SK-N-SH (cell line): ENCODE results near the gene TIGD3. TPM values are rescaled to one million over a fixed set of nuclear protein-coding genes. Genes with fewer than 3 reads are reported as not detected.

Source experiments
- CTCF ChIA-PET: fragments of 300-600, 350-600 bp; formaldehyde crosslinking; extraction: SDS; loops from one replicate; lab custom pipeline; 2021; lab: Yijun Ruan, JAX
- POLR2A ChIA-PET: fragments of 350-600 bp; sonication (Branson Sonifier 250); formaldehyde crosslinking; extraction: SDS; loops from one replicate; lab custom pipeline; 2020; ENCODE audit warnings: antibody characterized with exemption, inconsistent platforms; lab: Yijun Ruan, JAX
- DNase-seq: peaks from one replicate; pipeline ENCODE4 v3.0.0; 2012
- H2AFZ ChIP-seq: fragments of 200-600 bp; sonication (generic); 2 replicates; pipeline ENCODE4 v1.8.1; 2016; ENCODE audit warnings: antibody characterized with exemption, mild to moderate bottlenecking, low read depth
- H3F3A ChIP-seq: fragments of 200-600 bp; sonication (generic); replicated peaks from 2 replicates; pipeline ENCODE3; 2016; ENCODE audit warnings: antibody characterized with exemption, mild to moderate bottlenecking; ENCODE audit not compliant: insufficient read depth
- H3K27ac ChIP-seq, 2 experiments: fragments of 200-500 bp in 1 of 2; fragments of 200-600 bp in 1 of 2; sonication (Bioruptor generic) in 1 of 2; sonication (generic), shearing (Covaris generic) in 1 of 2; 2 replicates each; pipeline versions ENCODE4 v1.5.1 to v1.6.1; 2014 to 2016; ENCODE audit warnings: low read depth in 2 of 2, inconsistent platforms in 1 of 2, low read length in 1 of 2, mild to moderate bottlenecking in 1 of 2, mixed read lengths in 1 of 2
- H3K27me3 ChIP-seq: fragments of 200-600 bp; sonication (generic), shearing (Covaris generic); 2 replicates; pipeline ENCODE4 v1.6.1; 2016; ENCODE audit warnings: mixed run types; ENCODE audit not compliant: insufficient read depth
- H3K36me3 ChIP-seq, 2 experiments: fragments of 200-500 bp in 1 of 2; fragments of 200-600 bp in 1 of 2; sonication (Bioruptor generic) in 1 of 2; sonication (generic) in 1 of 2; replicated peaks in 1 of 2; 2 replicates each; pipeline versions ENCODE3 to v1.5.1; 2014 to 2016; ENCODE audit warnings: low read length in 1 of 2, mild to moderate bottlenecking in 1 of 2; ENCODE audit not compliant: insufficient read depth in 2 of 2, control insufficient read depth in 1 of 2
- H3K4me1 ChIP-seq, 2 experiments: fragments of 200-500 bp in 1 of 2; fragments of 200-600 bp in 1 of 2; sonication (Bioruptor generic) in 1 of 2; sonication (generic), shearing (Covaris generic) in 1 of 2; 2 replicates each; pipeline versions ENCODE4 v1.5.1 to v1.6.1; 2014 to 2016; ENCODE audit warnings: low read depth in 1 of 2, low read length in 1 of 2, mixed run types in 1 of 2; ENCODE audit not compliant: insufficient read depth in 2 of 2, control insufficient read depth in 1 of 2
- H3K4me2 ChIP-seq: fragments of 200-600 bp; sonication (generic), shearing (Covaris generic); 2 replicates; pipeline ENCODE4 v1.6.1; 2017; ENCODE audit warnings: mixed run types
- H3K4me3 ChIP-seq, 2 experiments: fragments of 200-500 bp in 1 of 2; fragments of 200-600 bp in 1 of 2; sonication (Bioruptor generic) in 1 of 2; sonication (generic), shearing (Covaris generic) in 1 of 2; 2 replicates each; pipeline versions ENCODE4 v1.5.1 to v1.8.1; 2014 to 2016; ENCODE audit warnings: low read depth in 2 of 2, inconsistent platforms in 1 of 2, low read length in 1 of 2, mild to moderate bottlenecking in 1 of 2, mixed read lengths in 1 of 2, moderate library complexity in 1 of 2
- H3K79me2 ChIP-seq: fragments of 200-600 bp; sonication (generic); 2 replicates; pipeline ENCODE4 v1.8.1; 2017; ENCODE audit warnings: mild to moderate bottlenecking; ENCODE audit not compliant: insufficient read depth
- H3K9ac ChIP-seq: fragments of 200-600 bp; sonication (generic); 2 replicates; pipeline ENCODE4 v1.6.1; 2017; ENCODE audit warnings: mixed run types
- H3K9me2 ChIP-seq: fragments of 200-600 bp; sonication (generic); 2 replicates; pipeline ENCODE4 v1.6.1; 2017; ENCODE audit warnings: mixed run types
- H3K9me3 ChIP-seq: fragments of 200-600 bp; sonication (generic); 2 replicates; pipeline ENCODE4 v1.6.1; 2017; ENCODE audit warnings: mixed run types, mild to moderate bottlenecking, moderate library complexity
- H4K20me1 ChIP-seq: fragments of 200-600 bp; sonication (generic); 2 replicates; pipeline ENCODE4 v1.6.1; 2017; ENCODE audit warnings: mild to moderate bottlenecking, mixed run types; ENCODE audit not compliant: insufficient read depth
- ELF1 ChIP-seq: IDR thresholded peaks from 2 replicates; pipeline ENCODE4 v1.4.0; 2012
- EP300 ChIP-seq, 2 experiments: IDR thresholded peaks; 2 replicates each; pipeline versions ENCODE4 v1.4.0 to v1.6.1; 2012; ENCODE audit warnings: borderline replicate concordance in 1 of 2, low read depth in 1 of 2, low read length in 1 of 2
- EZH2phosphoT487 ChIP-seq: fragments of 200-600 bp; sonication (generic); IDR thresholded peaks from 2 replicates; pipeline ENCODE4 v1.6.1; 2017; ENCODE audit warnings: low read depth, mixed run types, mild to moderate bottlenecking, antibody characterized with exemption, moderate library complexity, borderline replicate concordance
- JUND ChIP-seq: IDR thresholded peaks from 2 replicates; pipeline ENCODE4 v1.4.0; 2012
- RCOR1 ChIP-seq: fragments of 150-350 bp; IDR thresholded peaks from 2 replicates; pipeline ENCODE4 v1.6.1; 2017; ENCODE audit warnings: antibody characterized with exemption, low read length
- SMC3 ChIP-seq: IDR thresholded peaks from 2 replicates; pipeline ENCODE4 v1.6.1; 2012; ENCODE audit warnings: low read depth, low read length, improper control_type of control experiment
- TAF1 ChIP-seq: IDR thresholded peaks from 2 replicates; pipeline ENCODE4 v1.6.1; 2012; ENCODE audit warnings: low read depth, mild to moderate bottlenecking, low read length, moderate library complexity, borderline replicate concordance
- TEAD4 ChIP-seq: IDR thresholded peaks from 2 replicates; pipeline ENCODE4 v1.4.0; 2012; ENCODE audit warnings: mild to moderate bottlenecking, borderline replicate concordance; ENCODE audit not compliant: insufficient read depth
- WGBS: methylation state at CpG from one replicate; pipeline ENCODE4 v1.1.6; 2017; ENCODE audit warnings: low lambda C conversion rate; 5-methylcytosine and 5-hydroxymethylcytosine counted together
- polyA plus RNA-seq, 3 experiments: library from polyadenylated mRNA; depleted of rRNA; stranded (reverse); fragments of >200 nt; gene quantifications; 2 replicates each; pipeline ENCODE4 v1.2.3, GENCODE V29; 2012
- TF ChIP-seq, protein P1 (sequence below): IDR thresholded peaks from 2 replicates; pipeline ENCODE4 v1.6.1; 2012; ENCODE audit warnings: mild to moderate bottlenecking, low read depth, low read length, moderate library complexity
- TF ChIP-seq, protein P2 (sequence below): IDR thresholded peaks from 2 replicates; pipeline ENCODE4; 2012

Gene TIGD3
- polyA plus RNA-seq, 1 of the 3 experiments (the other 2 are of a cell fraction) = 0.41 TPM

DNA sequence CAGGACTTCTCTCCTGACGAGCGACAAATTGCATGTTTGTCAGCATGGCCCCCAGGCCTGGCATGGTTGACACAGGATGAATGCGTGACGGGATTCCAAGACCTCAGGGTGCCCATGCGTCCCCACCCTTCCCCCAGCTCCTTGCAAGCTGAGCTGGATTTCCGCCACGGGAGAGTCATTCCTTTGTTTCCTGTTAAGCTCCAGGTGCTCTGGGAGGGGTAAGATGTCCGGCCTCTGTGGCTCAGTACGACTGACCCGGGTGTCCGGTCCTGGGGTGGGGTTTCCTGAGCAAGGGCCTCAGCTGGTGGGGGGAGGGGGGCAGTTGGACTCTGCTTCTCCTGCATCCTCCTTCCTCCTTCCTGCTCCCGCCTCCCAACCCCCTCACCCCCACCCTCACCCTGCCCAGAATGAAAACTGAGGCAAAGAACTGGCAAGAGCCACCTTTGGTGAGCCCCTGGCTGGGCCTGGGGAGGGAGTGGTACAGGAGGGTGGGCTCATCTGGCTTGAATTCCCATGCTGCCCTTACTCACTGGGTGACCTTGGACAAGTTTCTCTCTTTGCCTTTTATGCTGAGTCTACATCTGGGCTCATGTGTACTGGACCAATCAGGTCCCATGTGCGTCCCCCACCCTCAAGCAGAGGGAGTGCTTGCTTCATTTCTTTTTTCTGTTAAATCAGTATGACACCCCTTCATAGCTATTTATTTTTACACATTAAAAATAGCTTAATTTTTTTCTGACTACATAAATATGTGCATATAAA, 37.3 kb upstream of the TIGD3 start:
- Histone ChIP-seq H3K4me2 (peak overlapping the region; percentile 87), H2AFZ (no peak overlapping the region), H3K27me3 (no peaks in the 10 kb centered on the region), H3K9ac (no peak overlapping the region), H3K79me2 (peaks cover 61% of the 10 kb centered on the region), H3K4me1 (peaks cover 20 to 31% of the 10 kb centered on the region in 2 experiments; a peak in 2 of 4 replicates), H3K36me3 (peaks cover 0 to 14% of the 10 kb centered on the region in 2 experiments), H3F3A (peaks cover 9% of the 10 kb centered on the region), H3K9me2 (no peaks in the 10 kb centered on the region), H3K9me3 (no peaks in the 10 kb centered on the region), H3K4me3 (peak overlapping the region in 1 of 2 experiments; percentile 94; a peak in 1 of 4 replicates), H3K27ac (no peak overlapping the region), H4K20me1 (peaks cover 35% of the 10 kb centered on the region)
- WGBS = 86% methylated on average over 4 of the region's 13 CpGs
- no peak for DNase-seq
- POLR2A ChIA-PET = interaction anchor here (0.6 to 1.6 kb wide), 3 partner anchors 13 to 45 kb away, joined by 3 to 4 read pairs (median 3); partner anchors contain the start of gene DPF2
- TF ChIP-seq EP300 (IDR thresholded peaks at IDR 0.05; ENCODE audit: borderline replicate concordance in 1 of 2, low read depth in 1 of 2, low read length in 1 of 2) (no peak), EZH2phosphoT487 (no peak), JUND (no peak)
- CTCF ChIA-PET = interaction anchor here (0.9 to 24.1 kb wide), 13 partner anchors 12 to 289 kb away, joined by 3 to 1118 read pairs (median 6); partner anchors contain the start of genes DPF2 and POLA2

DNA sequence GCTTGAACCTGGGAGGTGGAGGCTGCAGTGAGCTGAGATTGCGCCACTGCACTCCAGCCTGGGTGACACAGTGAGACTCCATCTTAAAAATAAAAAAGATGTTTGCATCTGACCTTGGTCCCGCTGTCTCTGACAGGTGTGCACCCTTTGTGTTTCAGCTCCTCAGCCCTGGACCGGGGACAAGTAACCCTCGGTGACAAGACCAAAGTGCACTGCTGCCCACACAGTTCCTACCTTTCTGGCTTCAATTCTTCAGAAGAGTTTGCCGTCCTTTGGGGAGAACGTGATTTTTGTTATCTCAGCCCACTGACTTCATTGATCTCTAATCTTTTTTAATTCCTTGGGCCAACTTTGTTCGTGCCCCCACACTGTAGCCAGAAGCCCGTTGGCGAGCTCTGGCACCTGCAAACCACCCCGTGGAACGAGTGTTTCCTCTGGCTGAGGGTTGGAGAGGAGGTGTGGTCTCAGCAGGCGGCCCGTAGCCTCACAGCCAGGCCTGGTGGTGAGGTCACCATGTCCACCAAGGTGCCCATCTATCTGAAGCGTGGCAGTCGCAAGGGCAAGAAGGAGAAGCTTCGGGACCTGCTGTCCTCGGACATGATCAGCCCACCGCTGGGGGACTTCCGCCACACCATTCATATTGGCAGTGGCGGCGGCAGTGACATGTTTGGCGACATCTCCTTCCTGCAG, 34.0 kb upstream of the TIGD3 start:
- Histone ChIP-seq H3K4me3 (no peak overlapping the region), H3K9me3 (no peaks in the 10 kb centered on the region), H3K36me3 (peaks cover 3 to 18% of the 10 kb centered on the region in 2 experiments), H2AFZ (no peak overlapping the region), H3K9ac (no peak overlapping the region), H3K27me3 (no peaks in the 10 kb centered on the region), H3K27ac (no peak overlapping the region), H3K79me2 (peaks cover 58% of the 10 kb centered on the region), H3K4me1 (peaks cover 13 to 28% of the 10 kb centered on the region in 2 experiments; a peak in 2 of 4 replicates), H3K4me2 (no peak overlapping the region), H3F3A (peaks cover 9% of the 10 kb centered on the region), H3K9me2 (no peaks in the 10 kb centered on the region), H4K20me1 (peaks cover 35% of the 10 kb centered on the region)
- 91% methylated on average over 16 of the region's 22 CpGs for WGBS
- DNase-seq = no peak
- TF ChIP-seq, protein P1, sequence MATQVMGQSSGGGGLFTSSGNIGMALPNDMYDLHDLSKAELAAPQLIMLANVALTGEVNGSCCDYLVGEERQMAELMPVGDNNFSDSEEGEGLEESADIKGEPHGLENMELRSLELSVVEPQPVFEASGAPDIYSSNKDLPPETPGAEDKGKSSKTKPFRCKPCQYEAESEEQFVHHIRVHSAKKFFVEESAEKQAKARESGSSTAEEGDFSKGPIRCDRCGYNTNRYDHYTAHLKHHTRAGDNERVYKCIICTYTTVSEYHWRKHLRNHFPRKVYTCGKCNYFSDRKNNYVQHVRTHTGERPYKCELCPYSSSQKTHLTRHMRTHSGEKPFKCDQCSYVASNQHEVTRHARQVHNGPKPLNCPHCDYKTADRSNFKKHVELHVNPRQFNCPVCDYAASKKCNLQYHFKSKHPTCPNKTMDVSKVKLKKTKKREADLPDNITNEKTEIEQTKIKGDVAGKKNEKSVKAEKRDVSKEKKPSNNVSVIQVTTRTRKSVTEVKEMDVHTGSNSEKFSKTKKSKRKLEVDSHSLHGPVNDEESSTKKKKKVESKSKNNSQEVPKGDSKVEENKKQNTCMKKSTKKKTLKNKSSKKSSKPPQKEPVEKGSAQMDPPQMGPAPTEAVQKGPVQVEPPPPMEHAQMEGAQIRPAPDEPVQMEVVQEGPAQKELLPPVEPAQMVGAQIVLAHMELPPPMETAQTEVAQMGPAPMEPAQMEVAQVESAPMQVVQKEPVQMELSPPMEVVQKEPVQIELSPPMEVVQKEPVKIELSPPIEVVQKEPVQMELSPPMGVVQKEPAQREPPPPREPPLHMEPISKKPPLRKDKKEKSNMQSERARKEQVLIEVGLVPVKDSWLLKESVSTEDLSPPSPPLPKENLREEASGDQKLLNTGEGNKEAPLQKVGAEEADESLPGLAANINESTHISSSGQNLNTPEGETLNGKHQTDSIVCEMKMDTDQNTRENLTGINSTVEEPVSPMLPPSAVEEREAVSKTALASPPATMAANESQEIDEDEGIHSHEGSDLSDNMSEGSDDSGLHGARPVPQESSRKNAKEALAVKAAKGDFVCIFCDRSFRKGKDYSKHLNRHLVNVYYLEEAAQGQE = no peak
- TF ChIP-seq TEAD4 (no peak), SMC3 (no peak), RCOR1 (no peak), EZH2phosphoT487 (no peak), TAF1 (no peak), ELF1 (no peak), EP300 (IDR thresholded peaks at IDR 0.05; ENCODE audit: borderline replicate concordance in 1 of 2, low read depth in 1 of 2, low read length in 1 of 2) (no peak)
- TF ChIP-seq, protein P2, sequence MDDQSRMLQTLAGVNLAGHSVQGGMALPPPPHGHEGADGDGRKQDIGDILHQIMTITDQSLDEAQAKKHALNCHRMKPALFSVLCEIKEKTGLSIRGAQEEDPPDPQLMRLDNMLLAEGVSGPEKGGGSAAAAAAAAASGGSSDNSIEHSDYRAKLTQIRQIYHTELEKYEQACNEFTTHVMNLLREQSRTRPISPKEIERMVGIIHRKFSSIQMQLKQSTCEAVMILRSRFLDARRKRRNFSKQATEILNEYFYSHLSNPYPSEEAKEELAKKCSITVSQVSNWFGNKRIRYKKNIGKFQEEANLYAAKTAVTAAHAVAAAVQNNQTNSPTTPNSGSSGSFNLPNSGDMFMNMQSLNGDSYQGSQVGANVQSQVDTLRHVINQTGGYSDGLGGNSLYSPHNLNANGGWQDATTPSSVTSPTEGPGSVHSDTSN = no peak
- CTCF ChIA-PET = interaction anchor here (0.6 to 24.1 kb wide), 4 partner anchors 9 to 369 kb away, joined by 3 to 1118 read pairs (median 11); no protein-coding TSS in a partner anchor
- POLR2A ChIA-PET = interaction anchor here (2.9 kb wide), 1 partner anchor 13 kb away, joined by 14 read pairs; the partner anchor contains the start of gene DPF2
